22Rv1 (cell line): ENCODE data around the gene TMEM106B.

Source experiments
- ZFX ChIP-seq: fragments of 450-650 bp; IDR thresholded peaks from 2 replicates; pipeline ENCODE4 v1.6.1; 2017; ENCODE audit warnings: antibody characterized with exemption, borderline replicate concordance
- TF ChIP-seq, protein P1 (sequence below): fragments of 450-650 bp; IDR thresholded peaks from 2 replicates; pipeline ENCODE4 v1.5.1; 2017; ENCODE audit warnings: mild to moderate bottlenecking

DNA sequence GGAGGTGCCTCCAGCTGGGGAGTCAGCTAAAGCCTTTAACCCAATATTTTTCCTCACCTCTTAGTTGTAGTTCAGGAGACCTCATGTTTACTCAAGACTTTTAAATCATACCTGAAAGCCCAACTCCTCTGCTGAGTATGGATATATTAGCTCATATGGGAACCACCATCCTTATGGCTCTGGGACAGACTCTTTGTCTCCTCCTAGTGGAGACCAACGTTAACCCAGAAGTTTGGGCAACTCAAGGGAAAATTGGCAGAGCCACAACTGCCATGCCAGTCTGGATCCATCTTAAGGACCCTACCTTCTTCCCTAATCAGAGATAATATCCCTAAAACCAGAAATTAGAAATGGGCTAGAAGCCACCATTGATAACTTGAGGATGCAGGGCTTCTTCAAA, 80.8 kb downstream of the TMEM106B start:
- TF ChIP-seq, protein P1, sequence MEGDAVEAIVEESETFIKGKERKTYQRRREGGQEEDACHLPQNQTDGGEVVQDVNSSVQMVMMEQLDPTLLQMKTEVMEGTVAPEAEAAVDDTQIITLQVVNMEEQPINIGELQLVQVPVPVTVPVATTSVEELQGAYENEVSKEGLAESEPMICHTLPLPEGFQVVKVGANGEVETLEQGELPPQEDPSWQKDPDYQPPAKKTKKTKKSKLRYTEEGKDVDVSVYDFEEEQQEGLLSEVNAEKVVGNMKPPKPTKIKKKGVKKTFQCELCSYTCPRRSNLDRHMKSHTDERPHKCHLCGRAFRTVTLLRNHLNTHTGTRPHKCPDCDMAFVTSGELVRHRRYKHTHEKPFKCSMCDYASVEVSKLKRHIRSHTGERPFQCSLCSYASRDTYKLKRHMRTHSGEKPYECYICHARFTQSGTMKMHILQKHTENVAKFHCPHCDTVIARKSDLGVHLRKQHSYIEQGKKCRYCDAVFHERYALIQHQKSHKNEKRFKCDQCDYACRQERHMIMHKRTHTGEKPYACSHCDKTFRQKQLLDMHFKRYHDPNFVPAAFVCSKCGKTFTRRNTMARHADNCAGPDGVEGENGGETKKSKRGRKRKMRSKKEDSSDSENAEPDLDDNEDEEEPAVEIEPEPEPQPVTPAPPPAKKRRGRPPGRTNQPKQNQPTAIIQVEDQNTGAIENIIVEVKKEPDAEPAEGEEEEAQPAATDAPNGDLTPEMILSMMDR = peak; percentile 80
- no peak for TF ChIP-seq ZFX
